HEK293 (cell line): ENCODE data around the gene KDM4B.

Experiments
- CTCF ChIP-seq: fragments of 450-650 bp; formaldehyde crosslinking; IDR thresholded peaks from 2 replicates; pipeline ENCODE4 v1.5.1; 2016; ENCODE audit warnings: missing biosample characterization, missing genetic modification characterization
- OSR2 ChIP-seq: fragments of 450-650 bp; formaldehyde crosslinking; IDR thresholded peaks from 2 replicates; pipeline ENCODE4 v1.5.1; 2016; ENCODE audit warnings: missing biosample characterization, missing genetic modification characterization
- ZNF274 ChIP-seq, 2 experiments: fragments of 200-500 bp in 1 of 2; fragments of 450-650 bp in 1 of 2; sonication (Bioruptor generic) in 1 of 2; formaldehyde crosslinking in 1 of 2; IDR thresholded peaks; 2 replicates each; pipeline versions ENCODE4 v1.5.1 to v1.6.1; 2014 to 2016; ENCODE audit warnings: borderline replicate concordance in 1 of 2, inconsistent platforms in 1 of 2, low read length in 1 of 2, missing biosample characterization in 1 of 2, missing genetic modification characterization in 1 of 2
- ZNF449 ChIP-seq: fragments of 450-650 bp; formaldehyde crosslinking; IDR thresholded peaks from 2 replicates; pipeline ENCODE4 v1.5.1; 2017; ENCODE audit warnings: missing biosample characterization, mild to moderate bottlenecking, missing genetic modification characterization, moderate library complexity
- ZNF76 ChIP-seq: fragments of 450-650 bp; formaldehyde crosslinking; IDR thresholded peaks from 2 replicates; pipeline ENCODE4; 2016; ENCODE audit warnings: low read depth, missing biosample characterization, missing genetic modification characterization, borderline replicate concordance

- TF ChIP-seq OSR2 (tag by site-specific recombination) (no peak), ZNF449 (tag by site-specific recombination) (no peak), CTCF (no peak), ZNF274 (IDR thresholded peaks at IDR 0.05; ENCODE audit: low read length) (no peak), ZNF274 (tag by site-specific recombination; IDR thresholded peaks at IDR 0.05; ENCODE audit: borderline replicate concordance) (no peak), ZNF76 (tag by site-specific recombination) (no peak)
Measured at GRCh38 chr19:4984106-4984380, 15.1 kb downstream of the KDM4B start.
